ENCODE measurements around the gene ZFPM1.

Gene ZFPM1

DNA sequence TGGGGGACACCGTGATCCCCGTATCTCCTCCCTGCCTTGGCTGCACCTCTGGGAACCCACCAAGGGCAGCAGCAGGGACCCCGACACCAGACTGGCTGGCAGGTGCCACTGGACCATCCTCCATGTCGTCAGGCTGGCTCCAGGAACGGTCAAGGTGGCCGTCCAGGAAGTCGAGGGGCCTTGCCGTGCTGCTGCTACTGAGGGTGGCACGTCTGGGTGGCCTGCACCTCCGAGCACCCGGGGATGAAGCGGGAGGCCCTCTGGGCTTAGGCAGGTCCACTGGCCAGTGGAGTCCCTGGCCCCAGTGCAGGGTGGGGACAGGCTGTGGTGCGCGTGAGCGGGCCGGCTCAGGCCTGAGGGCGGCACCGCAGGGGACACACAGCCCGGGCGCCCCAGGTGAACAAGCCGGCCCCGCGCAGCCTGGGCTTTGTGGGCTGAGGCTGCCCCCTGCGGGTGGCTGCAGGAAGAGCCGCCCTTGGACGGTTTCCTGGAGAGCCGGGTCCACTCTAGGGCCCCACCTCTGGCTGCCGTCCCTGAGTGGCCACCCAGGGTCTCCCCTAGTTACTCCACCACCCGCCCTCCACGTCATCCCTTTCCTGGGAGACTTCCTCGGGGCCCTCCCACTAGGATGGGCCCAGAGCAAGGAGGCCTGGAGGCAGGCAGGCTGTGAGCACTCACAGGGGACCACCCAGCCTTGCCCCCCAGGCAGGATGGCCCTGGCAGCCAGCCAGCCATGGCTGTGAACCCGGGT, 74.3 kb downstream of the ZFPM1 start:
- DNase-seq (ENCODE audit: low spot score) = peak; percentile 87

DNA sequence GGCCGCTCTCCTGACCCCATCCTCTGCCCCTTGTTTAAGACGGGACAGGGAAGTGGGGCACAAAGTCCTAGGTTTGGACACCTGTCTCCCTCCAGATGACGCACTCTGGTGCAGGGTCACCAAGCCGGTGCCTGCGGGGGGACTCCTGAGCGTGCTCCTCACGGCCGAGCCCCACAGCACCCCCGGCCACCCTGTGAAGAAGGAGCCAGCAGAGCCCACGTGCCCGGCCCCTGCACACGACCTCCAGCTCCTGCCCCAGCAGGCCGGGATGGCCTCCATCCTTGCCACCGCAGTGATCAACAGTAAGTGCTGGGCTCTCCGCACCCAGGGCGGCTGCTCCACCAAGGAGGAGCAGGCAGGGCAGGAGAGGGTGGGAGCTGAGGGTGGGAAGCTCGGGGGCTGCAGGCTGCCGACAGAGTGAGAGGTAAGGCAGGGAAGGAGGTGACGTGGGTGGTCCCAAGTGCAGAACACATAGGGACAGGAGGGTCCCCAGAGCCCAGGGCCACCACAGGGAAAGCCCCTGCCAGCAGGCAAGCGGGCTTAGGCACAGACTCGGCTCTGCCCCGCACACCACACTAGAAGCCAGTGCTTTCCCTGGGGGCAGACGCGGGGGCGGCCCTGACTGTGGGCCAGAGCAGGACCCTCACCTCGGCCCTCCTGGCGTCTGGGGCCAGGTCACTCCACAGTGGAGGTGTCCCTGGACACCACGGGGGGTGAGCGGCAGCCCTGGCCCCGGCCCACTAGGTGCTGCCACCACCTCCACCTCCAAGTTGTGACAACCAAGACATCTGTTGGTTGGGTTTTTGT, 75.1 kb downstream of the ZFPM1 start:
- DNase-seq (ENCODE audit: low spot score) = no peak

DNA sequence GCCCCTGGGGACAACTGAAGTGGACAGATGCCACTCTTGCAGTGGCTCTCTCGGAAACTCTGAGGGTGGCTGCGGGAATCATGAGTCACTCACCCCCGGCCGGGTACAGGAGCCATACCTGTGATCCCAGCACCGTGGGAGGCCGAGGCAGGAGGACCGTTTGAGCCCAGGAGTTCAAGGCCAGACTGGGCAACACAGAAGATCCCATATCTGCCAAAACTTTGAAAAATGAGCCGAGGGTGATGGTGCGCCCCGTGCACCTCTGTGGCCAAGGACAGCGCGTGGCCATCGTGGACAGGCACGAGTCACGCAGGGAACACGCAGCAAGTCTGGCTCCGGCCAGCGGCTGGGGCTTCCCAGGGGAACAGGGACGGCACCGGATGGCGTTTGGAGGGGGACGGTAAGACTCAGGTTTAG, 75.8 kb downstream of the ZFPM1 start:
- no peak for DNase-seq (ENCODE audit: low spot score)

GRCh38 chr16:88529596-88529995, 76.5 kb downstream of the ZFPM1 start:
- no peak for DNase-seq (ENCODE audit: low spot score)

- no peak for DNase-seq (ENCODE audit: low spot score)
These were observed 77.2 kb downstream of the ZFPM1 start for GRCh38 chr16:88530051-88530857.

- DNase-seq (ENCODE audit: low spot score) = no peak
These were observed 77.8 kb downstream of the ZFPM1 start for GRCh38 chr16:88530858-88531203.

DNA sequence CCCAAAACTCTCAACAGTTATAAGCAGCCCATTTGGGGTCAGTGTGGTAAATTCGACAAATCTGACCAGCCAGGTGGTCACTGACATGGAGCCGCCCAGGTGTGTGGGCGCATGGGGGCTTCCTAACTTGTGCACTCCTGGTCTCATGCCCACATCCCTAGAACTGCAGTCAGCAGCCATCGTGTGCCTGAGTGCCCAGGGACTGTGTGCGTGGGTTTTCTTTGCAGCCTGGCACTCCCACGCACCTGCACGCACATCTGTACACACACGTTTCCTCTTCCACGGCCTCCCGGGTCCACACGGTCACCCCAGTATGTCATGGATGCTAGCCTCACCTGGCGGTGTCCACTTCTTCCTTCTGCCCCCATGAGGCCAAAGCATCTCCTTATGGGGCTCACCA, 78.3 kb downstream of the ZFPM1 start:
- no peak for DNase-seq (ENCODE audit: low spot score)

DNA sequence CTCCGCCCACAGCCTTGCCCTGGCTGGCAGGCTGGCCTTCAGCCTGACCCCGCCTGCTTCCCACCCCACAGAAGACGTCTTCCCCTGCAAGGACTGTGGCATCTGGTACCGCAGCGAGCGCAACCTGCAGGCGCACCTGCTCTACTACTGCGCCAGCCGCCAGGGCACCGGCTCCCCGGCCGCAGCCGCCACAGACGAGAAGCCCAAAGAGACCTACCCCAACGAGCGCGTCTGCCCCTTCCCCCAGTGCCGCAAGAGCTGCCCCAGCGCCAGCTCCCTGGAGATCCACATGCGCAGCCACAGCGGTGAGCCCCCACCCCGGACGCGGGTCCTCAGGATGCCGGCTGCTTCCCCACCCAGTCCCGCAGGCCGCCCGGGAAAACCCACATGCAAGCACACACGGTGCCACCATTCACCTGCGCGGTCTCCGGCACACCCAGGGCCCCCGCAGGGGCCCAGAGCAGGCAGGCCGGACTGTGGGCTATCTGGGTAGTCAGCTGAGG, 78.9 kb downstream of the ZFPM1 start:
- DNase-seq (ENCODE audit: low spot score) = no peak

DNA sequence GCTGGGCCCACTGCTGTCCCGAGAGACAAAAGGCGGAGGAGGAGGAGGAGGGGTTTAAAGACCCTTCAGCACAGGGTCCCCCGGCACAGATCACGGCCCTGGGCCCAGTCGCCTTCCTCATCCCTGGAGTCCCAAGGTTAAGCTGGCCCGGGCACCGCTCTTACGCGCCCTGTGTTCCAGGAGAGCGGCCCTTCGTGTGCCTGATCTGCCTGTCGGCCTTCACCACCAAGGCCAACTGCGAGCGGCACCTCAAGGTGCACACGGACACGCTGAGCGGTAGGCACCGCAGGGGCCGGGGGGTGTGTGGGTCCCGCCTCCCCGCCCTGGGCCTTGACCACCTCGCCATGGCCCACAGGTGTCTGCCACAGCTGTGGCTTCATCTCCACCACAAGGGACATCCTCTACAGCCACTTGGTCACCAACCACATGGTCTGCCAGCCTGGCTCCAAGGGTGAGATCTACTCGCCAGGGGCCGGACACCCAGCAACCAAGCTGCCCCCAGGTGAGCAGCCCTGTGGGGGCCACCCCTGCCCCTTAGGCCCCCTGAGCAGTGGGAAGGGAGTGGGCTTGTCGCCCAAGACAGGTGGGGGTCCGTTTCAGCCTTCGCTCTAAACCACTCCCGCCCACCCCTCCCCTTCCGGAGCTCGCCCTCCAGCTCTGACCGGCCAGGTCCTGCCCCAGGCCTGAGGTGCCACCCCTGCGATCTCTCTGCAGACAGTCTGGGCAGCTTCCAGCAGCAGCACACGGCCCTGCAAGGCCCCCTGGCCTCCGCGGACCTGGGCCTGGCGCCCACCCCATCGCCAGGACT, 79.6 kb downstream of the ZFPM1 start:
- DNase-seq (ENCODE audit: low spot score) = no peak

- peak; percentile 54 for DNase-seq (ENCODE audit: low spot score)
These were observed 80.4 kb downstream of the ZFPM1 start for GRCh38 chr16:88533381-88533917.

GRCh38 chr16:88533932-88534637, 81.0 kb downstream of the ZFPM1 start:
- DNase-seq (ENCODE audit: low spot score) = peak; percentile 99

DNA sequence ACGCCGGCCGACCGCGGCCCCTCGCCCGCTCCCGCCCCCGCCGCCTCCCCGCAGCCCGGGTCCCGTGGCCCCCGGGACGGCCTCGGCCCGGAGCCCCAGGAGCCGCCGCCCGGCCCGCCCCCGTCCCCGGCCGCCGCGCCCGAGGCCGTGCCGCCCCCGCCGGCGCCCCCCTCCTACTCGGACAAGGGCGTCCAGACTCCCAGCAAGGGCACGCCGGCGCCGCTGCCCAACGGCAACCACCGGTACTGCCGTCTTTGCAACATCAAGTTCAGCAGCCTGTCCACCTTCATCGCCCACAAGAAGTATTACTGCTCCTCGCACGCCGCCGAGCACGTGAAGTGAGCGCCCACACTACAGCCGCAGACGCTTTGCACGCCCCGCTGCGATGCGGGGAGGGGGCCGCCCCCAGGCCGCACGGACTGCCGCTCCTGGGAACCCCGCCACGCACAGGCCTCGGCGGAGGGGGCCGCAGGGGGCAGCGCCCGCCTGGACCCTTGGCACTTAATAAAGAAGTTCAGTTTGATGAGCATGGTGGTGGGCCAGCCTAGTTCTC, 81.6 kb downstream of the ZFPM1 start:
- peak; percentile 76 for DNase-seq (ENCODE audit: low spot score)

GRCh38 chr16:88535191-88535856, 82.2 kb downstream of the ZFPM1 start:
- DNase-seq (ENCODE audit: low spot score) = no peak

GRCh38 chr16:88535857-88536222, 82.8 kb downstream of the ZFPM1 start:
- no peak for DNase-seq (ENCODE audit: low spot score)

GRCh38 chr16:88536510-88536909, 83.4 kb downstream of the ZFPM1 start:
- DNase-seq (ENCODE audit: low spot score) = no peak

DNA sequence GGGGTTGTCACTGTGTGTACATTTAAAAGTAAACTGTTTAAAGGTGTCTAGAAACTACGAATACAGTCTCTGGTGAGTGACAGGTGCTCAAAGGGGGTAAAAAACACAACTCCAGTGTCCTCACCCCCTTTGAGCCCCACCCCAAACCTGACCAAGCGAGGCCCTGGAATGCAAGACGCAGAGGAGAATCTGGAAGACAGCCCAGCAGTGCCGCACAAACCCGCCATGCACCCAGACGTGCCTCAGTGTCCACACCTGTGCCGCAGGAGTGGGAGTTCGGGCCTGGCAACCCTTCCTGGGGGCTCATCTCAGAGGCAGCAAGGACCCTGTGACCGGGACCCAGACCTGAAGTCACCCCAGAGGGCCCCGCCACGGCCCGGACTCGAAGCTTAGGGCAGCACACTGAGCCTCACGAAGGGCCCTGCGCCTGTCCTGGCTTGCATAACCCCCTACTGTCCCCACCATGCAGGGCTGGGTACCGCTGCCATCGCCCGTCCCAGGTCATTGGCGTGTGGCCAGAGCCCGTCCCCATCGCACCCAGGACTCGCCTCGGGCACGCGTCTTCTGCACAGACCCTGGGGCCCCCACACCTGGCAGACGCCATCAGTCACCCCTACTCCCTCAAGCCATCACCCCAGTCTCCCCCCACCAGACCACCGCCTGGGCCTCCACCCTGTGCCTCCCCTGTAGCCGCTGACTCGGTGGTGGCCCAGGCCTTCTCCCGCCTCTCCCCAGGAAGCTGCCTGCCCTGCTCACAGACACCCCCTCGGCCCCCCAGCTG, 84.1 kb downstream of the ZFPM1 start:
- no peak for DNase-seq (ENCODE audit: low spot score)

GRCh38 chr16:88537859-88538258, 84.8 kb downstream of the ZFPM1 start:
- DNase-seq (ENCODE audit: low spot score) = no peak

DNA sequence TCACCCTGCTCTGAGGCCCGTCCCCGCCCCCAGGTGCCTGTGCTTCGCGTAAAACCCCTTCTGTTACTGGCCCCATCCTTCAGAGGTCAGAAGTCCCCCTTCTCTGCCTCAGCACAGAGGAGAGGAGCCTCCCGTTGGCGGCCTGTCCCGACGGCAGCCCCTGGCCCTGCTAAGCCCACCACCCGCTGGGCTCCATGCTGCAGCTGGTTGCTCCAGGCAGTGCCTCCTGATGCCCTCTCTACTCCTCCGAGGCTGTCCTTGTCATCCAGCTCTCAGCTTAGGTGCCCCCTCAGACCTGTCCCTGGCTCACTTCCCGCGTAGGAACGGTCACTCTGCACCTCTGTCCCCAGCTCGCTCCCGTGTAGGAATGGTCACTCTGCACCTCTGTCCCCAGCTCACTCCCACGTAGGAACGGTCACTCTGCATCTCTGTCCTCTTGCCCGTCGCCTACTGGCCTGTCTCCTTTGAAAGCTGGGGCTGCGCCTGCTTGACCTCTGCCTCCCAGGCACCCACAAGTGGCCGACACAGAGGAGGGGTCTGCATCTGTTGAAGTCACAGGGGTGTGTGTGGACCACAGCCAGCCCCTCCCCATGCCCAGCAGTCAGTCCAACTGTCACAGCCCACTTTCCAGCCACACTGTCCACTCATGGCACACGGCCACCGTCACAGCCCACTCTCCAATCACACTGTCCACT, 85.4 kb downstream of the ZFPM1 start:
- no peak for DNase-seq (ENCODE audit: low spot score)

GRCh38 chr16:88539261-88539651, 86.2 kb downstream of the ZFPM1 start:
- no peak for DNase-seq (ENCODE audit: low spot score)
